Stimulated activated CD8-positive, alpha-beta memory T cell treated with anti-CD3 and anti-CD28 coated beads, Interleukin-4, amount 100 ng/mL, for 1 hour (primary cell): Measurements from ENCODE around the gene OR2B3.
"Not testable (repeated sequence)": the region's sequence is repeated elsewhere in the genome, so short reads cannot be mapped to it uniquely, and the experiment has no call there.

ENCODE experiments used
- DNase-seq, 2 donors: peaks; one replicate each; pipeline ENCODE4 v3.0.0-alpha.2; 2020; ENCODE audit warnings: low read depth in 2 of 2, low spot score in 1 of 2

OR2B3 gene, protein sequence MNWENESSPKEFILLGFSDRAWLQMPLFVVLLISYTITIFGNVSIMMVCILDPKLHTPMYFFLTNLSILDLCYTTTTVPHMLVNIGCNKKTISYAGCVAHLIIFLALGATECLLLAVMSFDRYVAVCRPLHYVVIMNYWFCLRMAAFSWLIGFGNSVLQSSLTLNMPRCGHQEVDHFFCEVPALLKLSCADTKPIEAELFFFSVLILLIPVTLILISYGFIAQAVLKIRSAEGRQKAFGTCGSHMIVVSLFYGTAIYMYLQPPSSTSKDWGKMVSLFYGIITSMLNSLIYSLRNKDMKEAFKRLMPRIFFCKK

DNA sequence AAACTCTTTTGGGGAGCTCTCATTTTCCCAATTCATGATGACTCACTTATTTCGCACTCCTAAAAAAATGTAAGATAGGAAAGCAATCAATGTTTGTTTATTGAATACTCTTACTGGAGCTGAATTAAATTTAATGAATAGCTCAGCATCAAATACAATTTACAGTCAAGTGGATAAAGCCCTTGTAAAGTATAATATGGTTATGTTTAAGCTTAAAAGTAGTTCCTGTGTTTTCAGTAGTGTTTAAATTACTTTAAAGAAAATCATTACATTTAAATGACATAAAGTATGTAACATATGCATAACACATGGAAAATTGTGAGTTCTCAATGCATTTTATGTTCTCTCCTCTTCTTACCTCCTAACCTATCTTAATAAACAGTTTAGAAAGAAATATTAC, at the start of gene OR2B3:
Gene OR2B3, minus strand, starts transcription at position 101 of the 400 bp plus-strand sequence. Its CDS starts 65 bp downstream, at position 36.
- DNase-seq = no peak

DNA sequence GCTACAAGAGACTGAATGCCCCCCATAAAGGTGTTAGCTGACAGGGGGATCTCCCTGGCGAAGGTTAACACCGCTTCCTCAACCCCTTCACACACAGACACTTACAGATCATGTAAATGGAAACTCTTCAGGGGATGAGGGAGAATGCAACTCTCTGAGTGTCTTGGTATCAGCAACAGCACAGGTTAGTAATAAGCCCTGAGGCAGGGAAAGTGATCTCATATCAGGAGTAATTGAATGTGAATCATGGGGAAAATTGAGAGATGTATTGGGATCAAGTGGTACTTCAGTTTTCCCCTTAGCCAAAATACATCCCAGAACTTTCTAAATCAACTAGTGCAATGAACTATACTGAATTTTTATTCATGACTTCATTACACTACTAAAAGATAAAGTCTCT, 44.6 kb upstream of the OR2B3 start:
- DNase-seq = no peak

DNA sequence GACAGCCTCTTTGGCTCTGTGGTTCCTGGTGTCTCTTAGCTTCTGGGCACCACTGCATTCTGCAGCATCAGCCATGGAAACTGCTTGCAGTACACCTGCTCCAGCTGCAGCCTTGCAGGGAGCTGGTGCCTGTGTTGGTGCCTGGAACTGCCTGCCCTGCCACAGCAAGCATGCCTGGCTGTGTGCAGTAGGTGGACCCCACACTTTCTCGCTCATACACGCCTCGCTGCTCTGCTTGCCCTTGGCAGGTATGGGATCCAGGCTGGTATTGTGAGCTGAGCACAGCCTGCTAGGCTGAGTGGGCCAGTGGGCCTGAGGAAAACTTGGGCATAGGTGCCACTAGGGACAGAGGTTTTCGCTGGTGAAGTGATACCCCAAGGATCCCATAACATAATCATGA, 43.5 kb upstream of the OR2B3 start:
- DNase-seq = no peak

DNA sequence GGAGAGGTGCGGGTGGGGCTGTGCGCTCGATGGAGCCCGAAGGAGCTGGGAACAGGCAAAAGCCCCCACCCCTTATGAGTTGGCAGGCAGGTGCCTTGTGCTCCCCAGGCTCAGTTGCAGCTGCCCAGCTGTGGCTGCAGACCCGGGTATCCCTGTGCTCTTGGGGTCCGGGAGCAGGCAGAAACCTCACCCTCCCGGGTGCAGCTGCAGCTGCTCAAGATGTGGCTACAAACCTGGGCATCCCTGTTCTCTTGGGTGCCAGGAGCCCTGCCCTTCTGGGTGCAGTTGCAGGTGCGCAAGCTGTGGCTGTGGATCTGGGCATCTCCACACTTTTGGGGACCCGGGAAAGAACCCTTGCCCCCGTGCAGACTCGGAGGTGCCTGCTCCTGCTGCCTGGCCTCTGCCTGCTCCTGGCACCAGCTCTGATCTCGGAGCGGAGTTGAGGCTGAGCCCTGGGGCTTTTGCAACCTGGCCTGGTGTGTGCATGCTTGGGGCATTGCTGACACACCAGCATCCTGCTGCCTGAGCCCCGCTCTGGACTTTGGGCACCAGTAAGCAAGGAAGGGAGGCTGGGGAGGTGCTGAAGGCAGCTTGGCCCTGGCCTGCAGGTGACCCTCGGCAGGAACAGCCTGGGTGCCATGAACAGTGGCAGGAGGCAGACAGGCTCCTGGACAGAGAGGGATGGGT, 42.4 kb upstream of the OR2B3 start:
- no peak for DNase-seq

DNA sequence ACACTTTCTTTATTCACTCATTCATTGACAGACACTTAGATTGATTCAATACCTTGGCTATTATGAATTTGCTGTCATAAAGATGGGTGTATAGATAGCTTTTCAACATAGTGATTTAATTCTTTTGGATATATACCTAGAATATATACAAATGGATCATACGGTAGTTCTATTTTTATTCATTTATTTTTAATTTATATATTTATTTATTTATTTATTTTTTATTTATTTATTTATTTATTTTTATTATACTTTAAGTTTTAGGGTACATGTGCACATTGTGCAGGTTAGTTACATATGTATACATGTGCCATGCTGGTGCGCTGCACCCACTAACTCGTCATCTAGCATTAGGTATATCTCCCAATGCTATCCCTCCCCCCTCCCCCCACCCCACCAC, 27.9 kb upstream of the OR2B3 start:
- DNase-seq = not testable (repeated sequence)

DNA sequence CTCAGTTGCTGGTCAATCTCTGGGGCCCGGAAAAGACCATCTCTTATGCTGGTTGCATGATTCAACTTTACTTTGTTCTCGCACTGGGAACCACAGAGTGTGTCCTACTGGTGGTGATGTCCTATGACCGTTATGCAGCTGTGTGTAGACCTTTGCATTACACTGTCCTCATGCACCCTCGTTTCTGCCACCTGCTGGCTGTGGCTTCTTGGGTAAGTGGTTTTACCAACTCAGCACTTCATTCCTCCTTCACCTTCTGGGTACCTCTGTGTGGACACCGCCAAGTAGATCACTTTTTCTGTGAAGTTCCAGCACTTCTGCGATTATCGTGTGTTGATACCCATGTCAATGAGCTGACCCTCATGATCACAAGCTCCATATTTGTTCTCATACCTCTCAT, 25.0 kb upstream of the OR2B3 start:
- DNase-seq = no peak

DNA sequence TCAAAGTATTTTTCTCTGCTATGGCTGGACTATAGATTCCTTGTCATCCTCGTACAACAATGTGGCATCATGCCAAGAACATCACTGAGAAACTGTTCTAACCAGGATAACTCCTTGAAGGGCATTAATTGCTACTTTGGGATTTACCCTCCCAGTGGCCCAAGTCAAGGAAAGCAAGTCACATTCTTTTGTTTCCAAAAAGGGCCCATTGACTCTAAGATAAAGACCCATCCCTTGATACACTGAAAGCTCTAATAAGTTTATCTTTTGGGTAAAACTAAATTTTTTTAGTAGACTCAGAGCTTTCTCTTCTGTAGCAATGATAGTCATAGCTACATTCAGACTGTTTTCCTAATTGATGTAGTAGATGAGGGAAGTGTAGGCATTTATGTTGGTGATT, 20.6 kb upstream of the OR2B3 start, which contains the start of gene OR2J3:
Gene OR2J3, plus strand, starts transcription at position 301 of the 400 bp plus-strand sequence. CDS start 3,833 bp downstream, outside the sequence.
- no peak for DNase-seq

DNA sequence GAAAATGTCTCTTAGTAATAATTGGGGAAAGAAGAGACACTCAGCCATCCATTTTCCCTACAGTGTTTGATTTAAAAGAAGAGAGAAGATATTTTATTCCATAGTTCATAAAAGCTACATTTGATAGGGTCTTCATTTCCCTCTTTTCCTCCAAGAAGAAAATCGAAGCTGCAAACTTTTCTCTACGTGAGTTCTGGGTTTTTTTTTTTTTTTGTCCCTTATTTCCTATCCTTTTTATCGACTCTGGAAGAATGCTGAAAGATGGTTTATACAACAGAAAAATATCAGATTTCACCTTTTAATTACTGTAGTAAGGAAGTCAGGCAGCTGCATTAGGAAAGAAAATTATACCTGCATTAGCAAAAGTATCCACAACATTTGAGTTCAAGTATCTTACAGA, 12.1 kb upstream of the OR2B3 start, which contains the start of gene OR2J1:
Gene OR2J1, plus strand, starts transcription at position 301 of the 400 bp plus-strand sequence. CDS start 1,453 bp downstream, outside the sequence.
- no peak for DNase-seq

DNA sequence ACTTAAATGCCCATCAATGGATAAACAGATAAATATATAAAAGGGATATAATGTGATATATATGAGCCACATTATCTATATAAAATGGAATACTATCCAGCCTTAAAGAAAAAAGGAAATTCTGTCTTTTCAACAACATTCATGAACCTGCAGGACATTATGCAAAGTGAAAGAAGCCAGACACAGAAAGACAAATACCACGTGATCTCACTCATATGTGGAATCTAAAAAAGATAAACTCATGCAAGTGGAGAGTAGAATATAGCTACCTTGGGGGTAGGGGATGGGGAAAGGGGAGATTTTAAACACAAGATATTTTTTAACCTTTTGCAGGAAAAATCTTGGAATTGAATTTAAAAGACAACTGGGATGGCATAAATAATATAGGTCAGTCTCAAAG, 10.7 kb upstream of the OR2B3 start:
- DNase-seq = no peak

DNA sequence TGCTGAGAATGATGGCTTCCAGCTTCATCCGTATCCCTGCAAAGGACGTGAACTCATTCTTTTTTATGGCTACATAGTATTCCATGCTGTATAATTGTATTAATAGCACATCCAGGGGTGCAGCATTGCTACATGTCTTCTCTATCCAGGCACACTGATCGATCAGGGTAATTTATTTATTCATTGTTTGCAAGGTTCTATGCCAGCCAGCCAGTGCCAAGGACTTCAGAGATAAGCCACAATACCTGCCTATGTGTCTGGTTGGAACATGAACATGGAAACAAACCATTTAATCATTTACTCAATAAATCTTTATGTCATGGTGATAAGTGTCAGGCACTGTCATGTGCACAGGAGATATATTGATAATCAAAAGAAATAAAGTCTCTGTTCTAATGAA, 5.8 kb upstream of the OR2B3 start:
- DNase-seq = no peak

DNA sequence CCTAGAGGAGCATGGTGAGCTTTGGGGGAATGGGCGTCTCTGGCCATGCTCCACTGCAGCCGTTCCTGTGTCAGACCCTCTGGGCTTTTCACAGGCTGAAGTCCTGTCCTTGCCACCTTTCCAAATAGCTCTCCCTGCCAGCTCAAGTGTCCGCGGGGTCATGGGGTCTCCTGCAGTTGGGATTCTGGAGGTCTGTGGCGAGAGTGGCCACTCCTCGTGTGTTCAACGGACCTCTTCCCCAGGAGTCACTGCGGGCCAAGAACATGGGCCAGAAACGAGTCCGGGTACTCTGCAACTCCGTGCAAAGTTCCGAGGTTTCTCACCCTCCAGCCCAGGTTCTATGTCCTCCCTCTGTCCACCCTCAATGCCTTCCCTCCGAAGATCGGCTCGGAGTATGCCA, 4.7 kb downstream of the OR2B3 start:
- no peak for DNase-seq

DNA sequence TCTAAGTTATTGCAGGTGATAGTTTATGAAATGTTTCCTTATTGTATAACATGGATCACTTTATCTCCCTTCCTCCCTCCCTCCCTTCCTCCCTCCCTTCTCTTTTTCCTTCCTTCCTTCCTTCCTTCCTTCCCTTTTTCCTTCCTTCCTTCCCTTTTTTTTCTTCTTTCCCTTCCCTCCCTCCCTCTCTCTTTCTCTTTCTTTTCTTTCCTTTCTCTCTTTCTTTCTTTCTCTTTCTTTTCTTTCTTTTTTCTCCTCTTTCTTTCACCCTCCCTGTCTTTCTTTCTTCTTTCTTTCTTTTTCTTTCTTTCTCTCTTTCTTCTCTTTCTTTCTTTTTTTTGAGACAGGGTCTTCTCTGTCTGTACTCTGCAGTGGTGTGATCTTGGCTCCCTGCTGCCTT, 5.8 kb downstream of the OR2B3 start:
- DNase-seq = no peak

DNA sequence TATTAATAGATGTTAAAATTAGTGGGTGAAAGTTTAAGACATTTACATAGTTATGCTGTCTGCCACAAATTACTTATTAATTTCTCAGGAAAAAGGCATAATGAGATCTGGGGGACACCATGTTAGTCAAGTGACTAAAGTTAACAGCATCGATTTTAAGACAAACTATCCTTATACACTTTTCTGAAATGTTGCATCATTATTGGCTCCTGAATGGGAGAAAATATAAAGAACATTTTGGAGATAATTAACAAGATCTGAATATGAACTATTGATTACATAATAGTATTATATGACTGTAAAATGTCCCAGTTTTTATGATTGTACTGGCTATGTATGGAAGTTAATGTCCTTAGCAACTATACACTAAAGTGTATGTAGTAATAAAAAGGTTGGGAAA, 7.9 kb downstream of the OR2B3 start:
- no peak for DNase-seq

DNA sequence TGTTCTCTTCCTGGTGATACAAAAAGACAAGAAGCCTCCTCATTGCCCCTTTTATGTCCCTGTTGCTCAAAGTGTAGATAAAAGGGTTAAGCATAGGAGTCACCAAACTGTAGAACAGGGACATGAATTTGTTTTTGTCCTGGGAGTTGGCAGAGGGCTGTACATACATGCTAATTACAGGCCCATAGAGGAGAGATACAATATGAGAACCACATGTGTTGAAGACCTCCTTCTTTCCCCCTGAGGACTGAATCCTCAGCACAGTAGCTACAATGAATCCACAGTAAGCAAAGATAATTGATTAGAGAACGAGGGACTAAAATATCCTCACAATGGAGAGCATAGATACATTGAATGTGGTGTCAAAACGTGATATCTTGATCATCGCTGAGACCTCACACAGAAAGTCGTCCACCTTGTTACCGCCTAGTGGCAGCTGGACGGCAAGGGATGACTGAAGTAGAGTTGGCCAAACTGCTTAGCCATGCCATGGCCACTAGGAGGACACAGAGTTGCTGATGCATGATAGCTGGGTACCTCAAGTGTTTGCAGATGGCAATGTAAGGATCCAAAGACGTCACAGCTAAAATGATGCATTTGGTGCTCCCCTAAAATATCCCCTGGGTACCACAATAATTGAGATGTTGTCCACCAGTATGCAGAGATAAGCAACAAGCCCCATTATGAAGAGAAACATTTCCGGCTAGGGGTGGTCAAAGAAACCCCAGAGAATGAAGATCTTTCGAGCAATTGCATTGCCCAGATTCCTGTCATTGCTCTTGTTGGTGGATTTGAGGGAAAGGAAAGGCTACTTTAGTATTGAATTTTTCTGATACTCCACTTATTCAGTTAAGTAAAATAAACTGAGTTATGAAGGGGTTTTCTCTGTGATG, 15.0 kb downstream of the OR2B3 start:
- DNase-seq = no peak

DNA sequence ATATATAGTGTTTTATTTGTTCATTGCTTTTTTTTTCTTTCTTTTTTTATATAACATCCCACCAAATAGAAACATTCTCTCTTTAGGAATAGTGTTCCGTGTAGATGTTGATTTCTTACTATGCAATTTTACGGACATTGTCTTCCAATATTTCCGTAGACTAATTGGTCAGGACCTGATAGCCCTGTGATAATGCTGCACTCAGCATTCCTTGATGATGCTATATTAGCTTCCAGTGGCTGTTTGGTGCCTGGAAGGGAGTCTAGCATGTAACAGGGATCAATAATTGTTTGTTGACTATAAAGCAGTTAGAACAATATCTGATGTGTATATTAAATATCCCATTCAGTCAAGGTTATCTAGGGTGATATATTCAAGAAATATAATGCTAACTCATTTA, 35.4 kb downstream of the OR2B3 start:
- no peak for DNase-seq

DNA sequence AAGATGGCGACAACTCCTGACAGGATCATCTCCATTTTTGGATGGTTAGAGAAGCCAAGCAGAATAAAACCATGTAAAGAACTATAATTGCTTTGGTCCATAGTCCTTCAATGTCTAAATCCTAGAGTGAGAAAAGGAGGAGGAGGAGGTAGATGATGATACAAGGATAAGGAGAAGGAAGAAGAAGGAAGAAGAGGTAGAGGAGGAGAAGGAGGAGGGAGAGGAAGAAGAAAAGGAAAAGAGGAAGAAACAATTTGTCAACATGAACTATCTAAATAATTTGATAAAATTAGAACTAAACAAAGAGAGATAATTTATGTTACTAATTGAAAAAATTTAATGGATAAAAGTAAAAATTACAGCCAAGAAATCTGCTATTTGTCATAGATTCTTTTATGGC, 42.0 kb downstream of the OR2B3 start, which contains the start of gene OR2W1:
Gene OR2W1, minus strand, starts transcription at position 101 of the 400 bp plus-strand sequence. Its CDS starts 0 bp downstream, at position 101.
- no peak for DNase-seq
